Stomach (tissue), 4 donors: ENCODE results near the gene GCC1.

Experiments used
- POLR2A ChIP-seq, 4 donors: fragments of 450-650 bp; IDR thresholded peaks; one replicate each; pipeline ENCODE4 v1.6.1; 2016; ENCODE audit warnings: antibody characterized with exemption in 4 of 4, control low read depth in 2 of 4, mild to moderate bottlenecking in 1 of 4, moderate library complexity in 1 of 4
- TF ChIP-seq, protein P1 (sequence below), 7 experiments: fragments of 450-650 bp in 4 of 7; fragments of 200-600 bp in 3 of 7; sonication (generic) in 3 of 7; IDR thresholded peaks; one replicate each; pipeline ENCODE4 v1.5.1; 2016 to 2019; ENCODE audit warnings: antibody characterized with exemption in 7 of 7, control low read depth in 2 of 7, mild to moderate bottlenecking in 1 of 7

DNA sequence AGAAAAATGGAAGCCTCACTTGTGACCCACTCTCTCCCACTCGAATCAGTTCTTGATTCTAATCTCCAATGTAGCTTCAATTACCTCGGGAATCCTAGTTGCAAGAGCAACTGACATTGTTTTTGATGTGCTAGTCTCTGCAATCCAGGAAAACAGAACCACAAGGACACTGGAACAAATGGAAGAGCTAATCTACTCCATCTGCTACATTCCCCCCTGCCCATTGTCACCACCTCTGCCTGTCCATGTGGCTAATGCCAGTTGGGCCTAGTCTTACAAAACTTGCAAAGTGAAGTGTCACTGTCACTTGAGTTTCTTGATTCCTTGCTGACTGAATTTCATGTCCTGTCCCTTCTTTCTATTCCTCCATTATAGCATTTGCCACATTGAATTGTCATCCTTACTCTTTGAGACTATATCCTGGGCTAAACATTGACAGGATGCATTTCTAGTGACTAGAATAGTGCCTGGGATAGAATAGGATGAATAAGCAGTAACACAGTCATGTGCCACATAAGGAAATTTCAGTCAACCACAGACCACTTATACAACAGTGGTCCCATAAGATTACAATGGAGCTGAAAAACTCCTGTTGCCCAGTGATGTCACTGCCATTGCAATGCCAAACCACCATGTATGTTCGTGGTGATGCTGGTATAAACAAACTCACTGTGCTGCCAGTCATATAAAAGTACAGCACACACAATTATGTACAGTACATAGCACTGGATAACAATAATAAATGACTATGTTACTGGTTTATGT lies 13.5 kb downstream of the GCC1 start:
- TF ChIP-seq, protein P1, sequence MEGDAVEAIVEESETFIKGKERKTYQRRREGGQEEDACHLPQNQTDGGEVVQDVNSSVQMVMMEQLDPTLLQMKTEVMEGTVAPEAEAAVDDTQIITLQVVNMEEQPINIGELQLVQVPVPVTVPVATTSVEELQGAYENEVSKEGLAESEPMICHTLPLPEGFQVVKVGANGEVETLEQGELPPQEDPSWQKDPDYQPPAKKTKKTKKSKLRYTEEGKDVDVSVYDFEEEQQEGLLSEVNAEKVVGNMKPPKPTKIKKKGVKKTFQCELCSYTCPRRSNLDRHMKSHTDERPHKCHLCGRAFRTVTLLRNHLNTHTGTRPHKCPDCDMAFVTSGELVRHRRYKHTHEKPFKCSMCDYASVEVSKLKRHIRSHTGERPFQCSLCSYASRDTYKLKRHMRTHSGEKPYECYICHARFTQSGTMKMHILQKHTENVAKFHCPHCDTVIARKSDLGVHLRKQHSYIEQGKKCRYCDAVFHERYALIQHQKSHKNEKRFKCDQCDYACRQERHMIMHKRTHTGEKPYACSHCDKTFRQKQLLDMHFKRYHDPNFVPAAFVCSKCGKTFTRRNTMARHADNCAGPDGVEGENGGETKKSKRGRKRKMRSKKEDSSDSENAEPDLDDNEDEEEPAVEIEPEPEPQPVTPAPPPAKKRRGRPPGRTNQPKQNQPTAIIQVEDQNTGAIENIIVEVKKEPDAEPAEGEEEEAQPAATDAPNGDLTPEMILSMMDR (IDR thresholded peaks at IDR 0.05): no peak
- TF ChIP-seq POLR2A (IDR thresholded peaks at IDR 0.05): no peak
